NCI-H2029 treated with DMSO at 0.1 percent for 48 hours (cell line): ENCODE data around the gene WBP2.

Source experiments
- DNase-seq: peaks from one replicate; lab custom pipeline; 2025; lab: John Stamatoyannopoulos, UW

WBP2 gene

GRCh38 chr17:75844530-75845057 lies 10.5 kb downstream of the WBP2 start:
- DNase-seq: no peak

- no peak for DNase-seq
Measured at GRCh38 chr17:75843577-75844529, 11.3 kb downstream of the WBP2 start, which contains the start of gene UNC13D. TSS of gene UNC13D (minus strand) at chr17:75844404. CDS start at chr17:75844337, 67 bp downstream.

GRCh38 chr17:75842963-75843576 lies 12.1 kb downstream of the WBP2 start:
- no peak for DNase-seq

GRCh38 chr17:75842411-75842810 lies 12.7 kb downstream of the WBP2 start:
- no peak for DNase-seq

GRCh38 chr17:75840799-75841164 lies 14.4 kb downstream of the WBP2 start:
- DNase-seq: no peak

- no peak for DNase-seq
Measured at GRCh38 chr17:75839942-75840798, 15.0 kb downstream of the WBP2 start.

GRCh38 chr17:75838410-75838809 lies 16.7 kb downstream of the WBP2 start:
- DNase-seq: no peak

GRCh38 chr17:75837899-75838298 lies 17.2 kb downstream of the WBP2 start:
- DNase-seq: no peak

GRCh38 chr17:75836605-75837004 lies 18.5 kb downstream of the WBP2 start:
- DNase-seq: no peak

- DNase-seq: no peak
Measured at GRCh38 chr17:75835654-75835987, 19.5 kb downstream of the WBP2 start.

GRCh38 chr17:75834928-75835653 lies 20.0 kb downstream of the WBP2 start:
- DNase-seq: no peak

GRCh38 chr17:75834279-75834920 lies 20.7 kb downstream of the WBP2 start:
- no peak for DNase-seq

GRCh38 chr17:75832652-75833400 lies 22.3 kb downstream of the WBP2 start:
- DNase-seq: no peak

- DNase-seq: no peak
Measured at GRCh38 chr17:75832164-75832651, 22.9 kb downstream of the WBP2 start.

- no peak for DNase-seq
Measured at GRCh38 chr17:75831032-75831571, 24.0 kb downstream of the WBP2 start.

- no peak for DNase-seq
Measured at GRCh38 chr17:75830164-75831031, 24.7 kb downstream of the WBP2 start.

GRCh38 chr17:75829747-75830146 lies 25.4 kb downstream of the WBP2 start:
- DNase-seq: no peak

GRCh38 chr17:75828741-75829140 lies 26.4 kb downstream of the WBP2 start:
- no peak for DNase-seq

GRCh38 chr17:75828076-75828400 lies 27.1 kb downstream of the WBP2 start:
- no peak for DNase-seq
